ENCODE measurements around the gene FAT2.

Gene FAT2

GRCh38 chr5:151553130-151553670 is 37.9 kb downstream of the FAT2 start:
- no peak for DNase-seq

- no peak for DNase-seq
Observed at GRCh38 chr5:151551985-151552384, 39.1 kb downstream of the FAT2 start.

- no peak for DNase-seq
Observed at GRCh38 chr5:151550146-151550545, 41.0 kb downstream of the FAT2 start.

GRCh38 chr5:151549713-151550112 is 41.4 kb downstream of the FAT2 start:
- DNase-seq, result no peak

GRCh38 chr5:151547364-151547763 is 43.8 kb downstream of the FAT2 start:
- no peak for DNase-seq

GRCh38 chr5:151541571-151541970 is 49.6 kb downstream of the FAT2 start:
- no peak for DNase-seq
